ENCODE measurements around the gene DUSP23. TPM values are rescaled to one million over a fixed set of nuclear protein-coding genes. Genes with fewer than 3 reads are reported as not detected.

Gene DUSP23
- total RNA-seq, 1 experiment from 2014 or later, result 20.4 TPM

GRCh38 chr1:159756397-159756796 is 24.4 kb upstream of the DUSP23 start:
- DNase-seq (no peak), ATAC-seq (no peak)
- Histone ChIP-seq H3K4me1 (ENCODE audit: insufficient read depth, low read length) (no peaks in the 10 kb centered on the region), H3K4me2 (ENCODE audit: low read length) (no peak overlapping the region), H3K9me2 (replicated peaks; ENCODE audit: low read length) (no peaks in the 10 kb centered on the region), H3K9ac (ENCODE audit: low read length) (no peak overlapping the region), H3F3A (ENCODE audit: low read length, unreplicated experiment) (no peaks in the 10 kb centered on the region), H3K4me3 (ENCODE audit: low read length) (no peak overlapping the region), H2AFZ (ENCODE audit: low read length) (no peak overlapping the region), H3K27me3 (ENCODE audit: low read length) (peaks cover 71% of the 10 kb centered on the region), H3K36me3 (ENCODE audit: low read depth, low read length) (no peaks in the 10 kb centered on the region), H3K27ac (ENCODE audit: low read length) (no peak overlapping the region), H3K79me2 (ENCODE audit: low read length) (no peaks in the 10 kb centered on the region), H3K9me3 (ENCODE audit: low read length) (no peaks in the 10 kb centered on the region), H4K20me1 (ENCODE audit: low read length) (no peaks in the 10 kb centered on the region)
- no peak for TF ChIP-seq EZH2phosphoT487 (IDR thresholded peaks at IDR 0.05; ENCODE audit: borderline replicate concordance, low read length)
- TF ChIP-seq EZH2 (IDR thresholded peaks at IDR 0.05; ENCODE audit: low read length, unreplicated experiment), result no peak
- no peak for TF ChIP-seq CTCF (conservative IDR thresholded peaks at IDR 0.05; ENCODE audit: low read depth, low read length)
- no TSS peak for BruUV-seq (replicated peaks)
- intact Hi-C loops (cut with micrococcal nuclease), result no loop called here
- POLR2A ChIA-PET (ENCODE audit: unreplicated experiment), result no interaction called here
- CTCF ChIA-PET, result no interaction called here

GRCh38 chr1:159763686-159764085 is 17.1 kb upstream of the DUSP23 start:
- no peak for TF ChIP-seq EZH2phosphoT487 (IDR thresholded peaks at IDR 0.05; ENCODE audit: borderline replicate concordance, low read length)
- TF ChIP-seq EZH2 (IDR thresholded peaks at IDR 0.05; ENCODE audit: low read length, unreplicated experiment), result no peak
- no peak for TF ChIP-seq CTCF (conservative IDR thresholded peaks at IDR 0.05; ENCODE audit: low read depth, low read length)
- no peaks in the 10 kb centered on the region for H3K36me3 ChIP-seq (ENCODE audit: low read depth, low read length)
- intact Hi-C loops (cut with micrococcal nuclease), result no loop called here
- no peak overlapping the region for H2AFZ ChIP-seq (ENCODE audit: low read length)
- H3K4me1 ChIP-seq (ENCODE audit: insufficient read depth, low read length), result no peaks in the 10 kb centered on the region
- no peak overlapping the region for H3K4me2 ChIP-seq (ENCODE audit: low read length)
- 0 out of 2 replicates have a peak, but pooled peaks cover 3% of the 10 kb centered on the region for H4K20me1 ChIP-seq (ENCODE audit: low read length)
- POLR2A ChIA-PET (ENCODE audit: unreplicated experiment), result no interaction called here
- H3K27me3 ChIP-seq (ENCODE audit: low read length), result peaks cover 43% of the 10 kb centered on the region
- DNase-seq, result no peak
- no peaks in the 10 kb centered on the region for H3K9me3 ChIP-seq (ENCODE audit: low read length)
- no peaks in the 10 kb centered on the region for H3K79me2 ChIP-seq (ENCODE audit: low read length)
- no peak overlapping the region for H3K27ac ChIP-seq (ENCODE audit: low read length)
- H3K9me2 ChIP-seq (replicated peaks; ENCODE audit: low read length), result no peaks in the 10 kb centered on the region
- no TSS peak for BruUV-seq (replicated peaks)
- H3K9ac ChIP-seq (ENCODE audit: low read length), result no peak overlapping the region
- CTCF ChIA-PET, result no interaction called here
- H3F3A ChIP-seq (ENCODE audit: low read length, unreplicated experiment), result no peaks in the 10 kb centered on the region
- H3K4me3 ChIP-seq (ENCODE audit: low read length), result no peak overlapping the region
- no peak for ATAC-seq

GRCh38 chr1:159765806-159766205 is 15.0 kb upstream of the DUSP23 start:
- Histone ChIP-seq H3F3A (ENCODE audit: low read length, unreplicated experiment) (no peaks in the 10 kb centered on the region), H2AFZ (ENCODE audit: low read length) (no peak overlapping the region), H3K27ac (ENCODE audit: low read length) (no peak overlapping the region), H3K4me1 (ENCODE audit: insufficient read depth, low read length) (no peaks in the 10 kb centered on the region), H3K9me2 (replicated peaks; ENCODE audit: low read length) (no peaks in the 10 kb centered on the region), H3K4me3 (ENCODE audit: low read length) (no peak overlapping the region), H3K36me3 (ENCODE audit: low read depth, low read length) (no peaks in the 10 kb centered on the region), H3K9me3 (ENCODE audit: low read length) (no peaks in the 10 kb centered on the region), H3K4me2 (ENCODE audit: low read length) (no peak overlapping the region), H3K27me3 (ENCODE audit: low read length) (peaks cover 44% of the 10 kb centered on the region), H4K20me1 (ENCODE audit: low read length) (0 out of 2 replicates have a peak, but pooled peaks cover 3% of the 10 kb centered on the region), H3K9ac (ENCODE audit: low read length) (no peak overlapping the region), H3K79me2 (ENCODE audit: low read length) (no peaks in the 10 kb centered on the region)
- ChIA-PET CTCF (no interaction called here), POLR2A (ENCODE audit: unreplicated experiment) (no interaction called here)
- no TSS peak for BruUV-seq (replicated peaks)
- intact Hi-C loops (cut with micrococcal nuclease), result no loop called here
- TF ChIP-seq EZH2phosphoT487 (IDR thresholded peaks at IDR 0.05; ENCODE audit: borderline replicate concordance, low read length) (no peak), CTCF (conservative IDR thresholded peaks at IDR 0.05; ENCODE audit: low read depth, low read length) (no peak), EZH2 (IDR thresholded peaks at IDR 0.05; ENCODE audit: low read length, unreplicated experiment) (no peak)
- no peak for ATAC-seq
- no peak for DNase-seq

Data from PC-3 (cell line).